Fibroblast of skin of right biceps (primary cell): ENCODE results near the gene EMX1.
"Not testable (repeated sequence)": the region's sequence is repeated elsewhere in the genome, so short reads cannot be mapped to it uniquely, and the experiment has no call there.

Source experiments
- DNase-seq: peaks from one replicate; pipeline ENCODE4 v3.0.0-alpha.2; 2013

The EMX1 gene

GRCh38 chr2:72901426-72901825, 15.9 kb upstream of the EMX1 start:
- no peak for DNase-seq

- DNase-seq, result not testable (repeated sequence)
Measured at GRCh38 chr2:72907369-72907768, 9.9 kb upstream of the EMX1 start.

- no peak for DNase-seq
Measured at GRCh38 chr2:72908741-72909140, 8.6 kb upstream of the EMX1 start.

- DNase-seq, result no peak
Measured at GRCh38 chr2:72911256-72911655, 6.1 kb upstream of the EMX1 start.

GRCh38 chr2:72913486-72914205, 3.7 kb upstream of the EMX1 start:
- no peak for DNase-seq

- no peak for DNase-seq
Measured at GRCh38 chr2:72914206-72914559, 3.1 kb upstream of the EMX1 start.

- no peak for DNase-seq
Measured at GRCh38 chr2:72914589-72915319, 2.6 kb upstream of the EMX1 start.

GRCh38 chr2:72915320-72915906, 1.9 kb upstream of the EMX1 start:
- DNase-seq, result no peak

- DNase-seq, result no peak
Measured at GRCh38 chr2:72915907-72916742, 1.2 kb upstream of the EMX1 start.

- no peak for DNase-seq
Measured at GRCh38 chr2:72916743-72917137, 579 bp upstream of the EMX1 start.

- no peak for DNase-seq
Measured at GRCh38 chr2:72917877-72918553, 696 bp downstream of the EMX1 start.

GRCh38 chr2:72919414-72920317, 2.3 kb downstream of the EMX1 start:
- no peak for DNase-seq

GRCh38 chr2:72920318-72921087, 3.2 kb downstream of the EMX1 start:
- DNase-seq, result no peak

- no peak for DNase-seq
Measured at GRCh38 chr2:72921088-72921851, 4.0 kb downstream of the EMX1 start.

GRCh38 chr2:72921853-72922252, 4.5 kb downstream of the EMX1 start:
- DNase-seq, result no peak

GRCh38 chr2:72923833-72924352, 6.6 kb downstream of the EMX1 start:
- no peak for DNase-seq

GRCh38 chr2:72924353-72925240, 7.3 kb downstream of the EMX1 start:
- no peak for DNase-seq

- DNase-seq, result no peak
Measured at GRCh38 chr2:72925328-72925943, 8.1 kb downstream of the EMX1 start.
